Measurements from ENCODE around the gene JAG2.
"Not testable (repeated sequence)": the region's sequence is repeated elsewhere in the genome, so short reads cannot be mapped to it uniquely, and the experiment has no call there.

The JAG2 gene

GRCh38 chr14:105117257-105117646 lies 51.3 kb downstream of the JAG2 start:
- no peak overlapping the region for H3K4me3 ChIP-seq (replicated peaks; ENCODE audit: insufficient read depth, low read length)
- peaks cover 4% of the 10 kb centered on the region for H3K27me3 ChIP-seq (ENCODE audit: insufficient read depth, poor library complexity, severe bottlenecking)
- TF ChIP-seq GABPA (IDR thresholded peaks at IDR 0.05; ENCODE audit: low read depth) (no peak), CTCF (IDR thresholded peaks at IDR 0.05; ENCODE audit: insufficient read depth, low read length) (no peak), POLR2AphosphoS5 (IDR thresholded peaks at IDR 0.05; ENCODE audit: low read depth) (no peak), SPI1 (IDR thresholded peaks at IDR 0.05; ENCODE audit: borderline replicate concordance, low read depth) (no peak), REST (IDR thresholded peaks at IDR 0.05; ENCODE audit: insufficient replicate concordance, low read depth) (no peak)
- no peak overlapping the region for H3K27ac ChIP-seq (replicated peaks)
- DNase-seq (ENCODE audit: low read depth in 1 of 2, low spot score in 1 of 2), result no peak

- no peak for TF ChIP-seq SPI1 (IDR thresholded peaks at IDR 0.05; ENCODE audit: borderline replicate concordance, low read depth)
- TF ChIP-seq POLR2AphosphoS5 (IDR thresholded peaks at IDR 0.05; ENCODE audit: low read depth), result no peak
- no peak for TF ChIP-seq GABPA (IDR thresholded peaks at IDR 0.05; ENCODE audit: low read depth)
- TF ChIP-seq CTCF (IDR thresholded peaks at IDR 0.05; ENCODE audit: insufficient read depth, low read length), result no peak
- no peak for TF ChIP-seq REST (IDR thresholded peaks at IDR 0.05; ENCODE audit: insufficient replicate concordance, low read depth)
- Histone ChIP-seq H3K27ac (replicated peaks) (no peak overlapping the region), H3K4me3 (replicated peaks; ENCODE audit: insufficient read depth, low read length) (no peak overlapping the region), H3K27me3 (ENCODE audit: insufficient read depth, poor library complexity, severe bottlenecking) (peaks cover 4% of the 10 kb centered on the region)
- DNase-seq (ENCODE audit: low read depth in 1 of 2, low spot score in 1 of 2), result no peak
Observed at GRCh38 chr14:105116451-105117256, 51.9 kb downstream of the JAG2 start.

GRCh38 chr14:105109243-105109642 lies 59.3 kb downstream of the JAG2 start:
- H3K27ac ChIP-seq (replicated peaks); DNase-seq (ENCODE audit: low read depth in 1 of 2, low spot score in 1 of 2); H3K4me3 ChIP-seq (replicated peaks; ENCODE audit: insufficient read depth, low read length); H3K27me3 ChIP-seq (ENCODE audit: insufficient read depth, poor library complexity, severe bottlenecking): not testable (repeated sequence)

- no peak for DNase-seq (ENCODE audit: low read depth in 1 of 2, low spot score in 1 of 2)
- Histone ChIP-seq H3K27me3 (ENCODE audit: insufficient read depth, poor library complexity, severe bottlenecking) (peaks cover 9% of the 10 kb centered on the region), H3K4me3 (replicated peaks; ENCODE audit: insufficient read depth, low read length) (no peak overlapping the region), H3K27ac (replicated peaks) (no peak overlapping the region)
- no peak for TF ChIP-seq POLR2AphosphoS5 (IDR thresholded peaks at IDR 0.05; ENCODE audit: low read depth)
- TF ChIP-seq CTCF (IDR thresholded peaks at IDR 0.05; ENCODE audit: insufficient read depth, low read length), result no peak
- TF ChIP-seq REST (IDR thresholded peaks at IDR 0.05; ENCODE audit: insufficient replicate concordance, low read depth), result no peak
- TF ChIP-seq GABPA (IDR thresholded peaks at IDR 0.05; ENCODE audit: low read depth), result no peak
- TF ChIP-seq SPI1 (IDR thresholded peaks at IDR 0.05; ENCODE audit: borderline replicate concordance, low read depth), result no peak
Observed at GRCh38 chr14:105108516-105108864, 60.1 kb downstream of the JAG2 start.

Data from HL-60 (cell line).